Activated CD8-positive, alpha-beta memory T cell treated with anti-CD3 and anti-CD28 coated beads for 24 hours (primary cell): ENCODE results near the gene COX4I2.
"Not testable (repeated sequence)": the region's sequence is repeated elsewhere in the genome, so short reads cannot be mapped to it uniquely, and the experiment has no call there.

Experiments used
- DNase-seq: peaks from one replicate; pipeline ENCODE4 v3.0.0-alpha.2; 2020

COX4I2 gene

DNA sequence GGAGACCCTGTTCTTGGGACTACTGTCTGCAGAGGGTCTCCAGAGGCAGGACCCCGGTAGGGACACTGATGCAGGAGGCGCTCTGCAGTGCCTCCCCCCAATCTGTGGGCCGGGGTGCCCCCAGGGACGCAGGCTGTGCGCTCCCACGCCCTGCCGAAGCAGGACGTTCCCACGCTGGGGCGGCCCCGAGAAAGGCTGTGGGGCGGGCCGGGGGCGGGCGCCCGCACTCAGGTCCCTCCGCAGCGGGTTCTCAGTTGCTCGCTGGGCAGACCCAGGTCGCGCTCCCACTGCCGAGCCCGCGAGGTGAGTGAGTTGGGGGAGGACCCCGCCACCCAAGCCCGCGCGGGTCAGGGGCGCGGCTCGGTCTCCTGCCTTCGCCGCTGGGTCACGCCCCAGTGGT is at the start of gene COX4I2:
Gene COX4I2 (plus strand): TSS at position 253 of the 400 bp plus-strand sequence. CDS start 1,106 bp downstream, outside the sequence.
- DNase-seq, result no peak

- no peak for DNase-seq
Observed at GRCh38 chr20:31590717-31591225, 46.9 kb upstream of the COX4I2 start.

- DNase-seq, result no peak
Observed at GRCh38 chr20:31593221-31594001, 44.3 kb upstream of the COX4I2 start.

GRCh38 chr20:31594002-31594557 is 43.6 kb upstream of the COX4I2 start:
- no peak for DNase-seq

- no peak for DNase-seq
Observed at GRCh38 chr20:31594558-31595379, 42.9 kb upstream of the COX4I2 start.

- DNase-seq, result no peak
Observed at GRCh38 chr20:31595380-31595653, 42.4 kb upstream of the COX4I2 start.

DNA sequence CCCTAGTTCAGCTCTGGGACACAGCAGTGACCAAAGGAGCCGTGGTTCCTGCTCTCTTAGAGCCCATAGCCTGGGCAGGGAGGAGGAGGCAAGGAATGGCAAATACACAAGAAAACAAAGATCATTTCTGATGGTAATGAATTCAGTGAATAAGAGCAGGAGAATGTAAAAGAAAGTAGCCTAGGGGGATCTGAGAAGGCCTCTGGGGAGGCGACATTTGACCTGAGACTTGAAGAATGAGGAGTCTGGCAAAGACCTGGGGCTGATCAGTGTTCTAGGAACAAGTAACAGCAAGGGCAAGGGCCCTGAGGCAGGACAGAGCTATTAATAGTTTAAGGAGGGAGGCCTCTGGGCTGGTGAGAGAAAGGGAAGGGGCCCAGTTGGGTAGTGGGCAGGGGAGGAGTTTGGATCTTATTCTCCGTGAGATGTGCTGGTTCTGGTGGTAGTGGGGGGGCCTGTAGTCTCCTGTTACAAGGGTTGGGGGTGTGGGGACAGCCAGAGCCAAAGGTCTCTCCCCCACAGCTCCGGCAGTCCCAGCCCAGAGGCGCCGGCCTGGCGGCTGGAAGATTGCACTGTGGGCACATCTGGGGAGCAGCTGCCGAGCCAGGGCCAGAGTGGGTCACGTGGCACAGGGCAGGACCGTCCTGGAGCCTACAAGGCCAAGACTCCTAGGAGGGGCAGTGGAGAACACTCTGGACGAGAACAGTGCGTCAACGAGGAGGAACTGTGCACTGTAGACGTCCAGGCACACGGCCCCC is 41.9 kb upstream of the COX4I2 start:
- no peak for DNase-seq

DNA sequence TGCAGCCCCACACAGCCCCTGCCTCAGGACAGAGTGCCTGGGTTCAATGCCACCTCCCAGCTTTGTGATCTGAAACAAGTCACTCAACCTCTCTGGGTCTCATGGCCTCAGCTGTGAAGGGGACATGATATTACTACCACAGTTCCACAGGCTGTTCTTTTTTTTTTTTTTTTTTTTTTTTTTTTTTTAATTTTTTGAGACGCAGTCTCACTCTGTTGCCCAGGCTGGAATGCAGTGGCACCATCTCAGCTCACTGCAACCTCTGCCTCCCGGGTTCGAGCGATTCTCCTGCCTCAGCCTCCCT is 41.3 kb upstream of the COX4I2 start:
- DNase-seq, result not testable (repeated sequence)

- DNase-seq, result no peak
Observed at GRCh38 chr20:31596831-31597480, 40.8 kb upstream of the COX4I2 start.

DNA sequence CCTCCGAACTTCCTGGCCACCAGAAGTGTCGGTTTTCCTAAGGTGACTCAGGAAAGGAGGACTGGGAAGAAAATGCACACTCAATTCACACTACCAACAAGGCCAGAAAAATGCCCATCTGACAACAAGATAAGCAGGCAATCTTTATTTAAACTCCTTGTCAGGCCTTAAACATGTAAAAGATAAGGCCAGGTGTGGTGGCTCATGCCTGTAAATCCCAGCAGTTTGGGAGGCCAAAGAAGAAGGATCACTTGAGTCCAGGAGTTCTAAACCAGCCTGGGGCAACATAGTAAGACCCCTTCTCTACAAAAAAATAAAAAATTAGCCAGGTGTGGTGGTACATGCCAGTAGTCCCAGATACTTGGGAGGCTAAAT is 40.2 kb upstream of the COX4I2 start:
- DNase-seq, result no peak

DNA sequence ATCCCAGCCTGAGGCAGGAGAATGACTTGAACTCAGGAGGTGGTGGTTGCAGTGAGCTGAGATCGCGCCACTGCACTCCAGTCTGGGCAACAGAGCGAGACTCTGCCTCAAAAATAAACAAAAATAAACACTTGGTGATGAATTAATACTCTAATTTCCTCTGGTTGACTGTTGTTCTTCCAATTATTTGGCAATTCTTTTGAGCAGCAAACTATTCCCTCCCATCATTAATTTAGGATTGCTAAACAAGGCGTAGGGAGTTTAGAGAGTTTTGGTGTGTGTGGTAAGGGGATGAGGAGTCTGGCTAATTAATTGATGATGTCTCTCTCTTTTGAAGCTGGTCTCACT is 35.3 kb upstream of the COX4I2 start:
- DNase-seq, result no peak

DNA sequence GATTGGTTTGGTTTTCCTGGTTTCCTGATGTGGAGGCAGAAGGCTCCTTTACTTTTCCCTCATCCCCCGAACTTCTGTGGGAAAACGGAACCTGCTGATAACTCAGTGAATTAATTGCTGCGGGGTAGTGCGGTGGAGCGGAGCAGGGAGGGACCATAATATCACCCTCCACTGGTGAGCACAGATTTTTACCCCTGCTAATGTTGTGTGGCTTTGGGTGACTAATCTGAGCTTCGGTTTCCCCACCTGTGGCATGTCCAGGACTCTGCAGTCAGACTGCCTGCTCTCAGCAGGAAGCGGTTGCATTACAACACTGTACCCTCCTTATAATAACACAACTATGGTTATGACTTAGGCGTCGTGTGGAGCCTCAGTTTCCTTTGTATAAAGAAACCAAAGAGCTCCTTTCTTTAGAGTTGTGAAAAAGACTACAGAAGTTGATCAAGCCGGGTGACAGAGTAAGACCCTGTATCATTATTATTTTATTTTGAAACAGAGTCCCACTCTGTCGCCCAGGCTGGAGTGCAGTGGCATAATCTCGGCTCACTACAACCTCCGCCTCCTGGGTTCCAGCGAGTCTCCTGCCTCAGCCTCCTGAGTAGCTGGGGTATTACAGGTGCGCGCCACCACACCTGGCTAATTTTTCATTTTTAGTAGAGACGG is 34.8 kb upstream of the COX4I2 start:
- DNase-seq, result peak; percentile 64

- DNase-seq, result peak; percentile 82
Observed at GRCh38 chr20:31603822-31604566, 33.7 kb upstream of the COX4I2 start.

DNA sequence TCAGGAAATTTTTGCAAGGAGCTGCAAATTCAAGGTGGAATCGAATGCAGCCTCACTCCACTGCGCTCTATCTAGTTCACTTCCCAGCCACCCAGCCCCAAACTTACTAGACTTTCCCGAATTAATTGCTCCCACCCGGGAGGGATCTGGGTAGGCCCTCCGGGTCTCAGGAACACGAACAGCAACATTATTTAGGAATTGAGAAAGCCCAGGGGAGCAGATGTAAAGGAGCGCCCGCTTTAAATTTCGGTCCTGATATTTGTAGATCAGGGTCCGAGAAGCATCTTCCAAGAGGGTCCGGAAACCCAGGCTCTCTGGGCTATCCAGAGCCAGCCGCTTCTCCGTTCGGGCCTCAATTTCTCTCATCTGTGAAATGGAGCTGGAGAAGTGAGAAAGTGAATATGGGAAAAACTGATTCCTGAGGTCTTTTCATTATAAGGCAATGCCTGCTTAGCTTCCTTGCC is 33.1 kb upstream of the COX4I2 start:
- no peak for DNase-seq

DNA sequence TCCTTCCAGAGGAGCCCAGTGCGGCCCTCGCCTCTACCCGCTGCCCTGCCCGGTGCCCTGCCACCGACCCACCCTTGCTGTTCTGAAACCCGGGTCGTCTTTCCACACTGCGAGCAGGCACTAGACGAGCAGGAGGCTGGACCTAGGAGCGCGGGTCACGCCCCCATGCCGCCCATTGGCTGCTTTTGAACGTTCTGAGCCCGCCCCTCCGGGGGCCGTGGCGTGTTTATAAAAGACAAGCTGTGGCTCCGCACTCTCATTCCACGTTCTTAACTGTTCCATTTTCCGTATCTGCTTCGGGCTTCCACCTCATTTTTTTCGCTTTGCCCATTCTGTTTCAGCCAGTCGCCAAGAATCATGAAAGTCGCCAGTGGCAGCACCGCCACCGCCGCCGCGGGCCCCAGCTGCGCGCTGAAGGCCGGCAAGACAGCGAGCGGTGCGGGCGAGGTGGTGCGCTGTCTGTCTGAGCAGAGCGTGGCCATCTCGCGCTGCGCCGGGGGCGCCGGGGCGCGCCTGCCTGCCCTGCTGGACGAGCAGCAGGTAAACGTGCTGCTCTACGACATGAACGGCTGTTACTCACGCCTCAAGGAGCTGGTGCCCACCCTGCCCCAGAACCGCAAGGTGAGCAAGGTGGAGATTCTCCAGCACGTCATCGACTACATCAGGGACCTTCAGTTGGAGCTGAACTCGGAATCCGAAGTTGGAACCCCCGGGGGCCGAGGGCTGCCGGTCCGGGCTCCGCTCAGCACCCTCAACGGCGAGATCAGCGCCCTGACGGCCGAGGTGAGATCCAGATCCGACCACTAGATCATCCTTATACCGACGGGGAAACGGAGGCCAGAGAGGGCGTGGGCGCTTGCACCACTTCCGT is 32.4 kb upstream of the COX4I2 start, which contains the start of gene ID1:
Gene ID1 (plus strand): TSS at position 259 of the 871 bp plus-strand sequence. CDS start 99 bp downstream, at position 358.
- DNase-seq, result peak; percentile 92

DNA sequence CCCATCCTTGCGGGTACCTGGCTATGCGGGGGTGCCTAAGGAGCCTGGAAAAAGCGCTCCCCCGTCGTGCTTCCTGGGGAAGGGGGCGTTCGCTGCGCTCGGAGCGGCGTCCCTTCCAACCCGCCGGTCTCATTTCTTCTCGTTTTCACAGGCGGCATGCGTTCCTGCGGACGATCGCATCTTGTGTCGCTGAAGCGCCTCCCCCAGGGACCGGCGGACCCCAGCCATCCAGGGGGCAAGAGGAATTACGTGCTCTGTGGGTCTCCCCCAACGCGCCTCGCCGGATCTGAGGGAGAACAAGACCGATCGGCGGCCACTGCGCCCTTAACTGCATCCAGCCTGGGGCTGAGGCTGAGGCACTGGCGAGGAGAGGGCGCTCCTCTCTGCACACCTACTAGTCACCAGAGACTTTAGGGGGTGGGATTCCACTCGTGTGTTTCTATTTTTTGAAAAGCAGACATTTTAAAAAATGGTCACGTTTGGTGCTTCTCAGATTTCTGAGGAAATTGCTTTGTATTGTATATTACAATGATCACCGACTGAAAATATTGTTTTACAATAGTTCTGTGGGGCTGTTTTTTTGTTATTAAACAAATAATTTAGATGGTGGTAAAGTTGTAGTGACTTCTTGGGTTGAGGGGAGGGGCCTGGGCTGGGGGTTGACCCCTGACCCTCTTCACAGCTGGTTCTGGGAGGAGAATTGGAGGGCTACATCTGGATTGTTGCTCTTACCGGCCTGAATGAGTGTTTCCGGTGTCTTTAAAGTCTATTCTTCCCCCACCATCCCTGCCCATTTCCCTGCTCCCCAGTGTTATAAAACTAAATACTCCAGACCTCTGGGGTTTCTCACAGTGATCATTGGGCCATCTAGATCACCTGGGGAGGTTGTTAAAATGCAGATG is 31.6 kb upstream of the COX4I2 start:
- peak; percentile 66 for DNase-seq

GRCh38 chr20:31606804-31607639 is 30.7 kb upstream of the COX4I2 start:
- DNase-seq, result no peak

DNA sequence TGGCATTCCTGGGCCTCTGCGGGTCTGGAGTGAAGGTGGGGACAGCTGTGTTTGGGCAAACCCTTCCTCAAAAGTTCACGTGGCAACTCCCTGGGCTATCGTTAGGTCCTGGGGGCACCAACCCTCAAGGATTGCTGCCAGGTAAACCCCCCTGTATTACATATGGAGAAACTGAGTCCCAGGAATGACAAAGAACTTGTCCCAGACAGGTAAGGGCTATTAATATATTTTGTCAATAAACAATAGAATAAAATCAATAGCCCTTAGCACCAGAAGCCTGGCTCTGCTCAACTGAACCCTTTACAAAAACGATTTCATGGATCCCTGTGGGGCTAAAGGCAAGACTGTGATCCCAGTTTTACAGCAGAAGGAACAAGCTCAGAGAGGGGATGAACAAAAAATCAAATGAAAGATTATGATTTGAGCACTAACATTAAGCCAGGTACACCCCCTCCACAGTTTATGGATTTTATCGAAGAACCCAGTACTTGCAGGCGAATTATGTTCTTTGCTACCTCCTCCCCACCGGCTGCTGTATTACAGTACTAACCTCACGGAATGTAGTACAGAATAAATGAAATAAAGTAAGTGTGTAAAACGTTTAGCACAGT is 30.0 kb upstream of the COX4I2 start:
- DNase-seq, result no peak
